NCI-H526 (cell line): ENCODE results near the gene MPPED2.

Experiments used
- DNase-seq, 2 experiments: peaks; one replicate each; lab custom pipeline; 2025; lab: John Stamatoyannopoulos, UW

MPPED2 gene

DNA sequence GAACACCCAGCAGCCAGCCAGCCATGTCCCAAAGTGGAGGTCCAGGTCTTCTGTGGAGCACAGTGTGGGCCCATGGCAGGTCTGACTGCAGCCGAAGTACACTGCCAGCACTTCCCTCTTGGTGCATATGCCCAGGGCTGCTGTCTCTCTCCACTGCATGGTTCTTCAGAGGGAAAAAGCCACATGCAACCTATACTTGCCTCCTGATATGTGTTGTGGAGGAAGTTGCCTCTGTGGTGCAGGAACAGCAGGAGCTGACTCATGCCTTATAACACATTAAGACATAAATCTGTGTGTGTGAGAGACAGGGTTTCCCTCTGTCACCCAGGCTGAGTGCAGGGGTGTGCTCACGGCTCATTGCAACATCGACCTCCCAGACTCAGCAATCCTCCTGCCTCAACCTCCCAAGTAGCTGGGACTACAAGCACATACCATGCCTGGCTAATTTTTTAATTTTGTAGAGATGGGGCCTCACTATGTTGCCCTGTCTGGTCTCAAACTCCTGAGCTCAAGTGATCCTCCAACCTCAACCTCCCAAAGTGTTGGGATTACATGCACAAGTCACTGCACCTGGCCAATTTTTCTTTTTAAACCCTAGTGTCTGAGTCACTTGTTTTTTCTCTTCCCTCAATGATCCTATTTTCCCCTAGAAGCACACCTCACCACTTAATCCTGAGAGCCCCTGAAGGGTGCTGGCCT lies 98.8 kb downstream of the MPPED2 start:
- no peak for DNase-seq

- DNase-seq: no peak
These were observed 100.4 kb downstream of the MPPED2 start for GRCh38 chr11:30485756-30486155.

GRCh38 chr11:30485222-30485621 lies 100.9 kb downstream of the MPPED2 start:
- no peak for DNase-seq

- no peak for DNase-seq
These were observed 103.1 kb downstream of the MPPED2 start for GRCh38 chr11:30483056-30483455.

DNA sequence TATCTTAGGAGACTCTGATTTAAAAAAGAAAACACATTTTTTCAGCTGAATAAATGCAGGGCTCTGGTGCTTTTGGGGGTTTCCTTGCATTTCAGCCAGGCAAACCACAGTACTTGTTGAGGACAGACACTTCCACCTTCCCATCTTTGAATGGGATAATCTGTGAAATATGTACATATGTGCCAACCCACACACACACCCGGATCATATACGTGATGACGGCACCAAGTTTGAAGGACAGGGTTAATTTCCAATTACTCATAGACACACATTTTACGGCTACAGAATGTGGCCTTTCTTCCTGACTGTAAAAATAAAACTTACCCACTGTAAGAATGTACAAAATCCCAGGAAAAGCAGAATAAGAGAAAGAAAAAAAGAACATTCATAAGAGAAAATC lies 104.4 kb downstream of the MPPED2 start:
- no peak for DNase-seq

DNA sequence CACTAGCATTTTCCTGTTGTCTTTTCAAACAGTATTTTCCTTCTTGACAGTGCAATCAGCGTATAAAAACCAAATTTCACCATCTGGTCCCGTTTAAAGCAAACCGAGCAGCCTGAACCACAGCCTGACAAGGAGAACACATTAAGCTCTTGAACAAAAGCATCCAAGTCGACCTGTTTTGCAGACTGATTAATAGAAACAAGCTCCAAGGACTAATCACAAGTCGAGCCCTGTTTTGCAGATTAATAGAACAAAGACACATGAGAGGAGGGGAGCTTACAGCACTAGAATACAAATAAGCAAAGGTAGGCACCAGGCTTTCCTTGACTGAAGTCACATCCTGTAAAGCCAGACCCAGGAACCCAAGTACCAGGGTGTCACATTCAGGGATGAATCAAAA lies 104.8 kb downstream of the MPPED2 start:
- no peak for DNase-seq

DNA sequence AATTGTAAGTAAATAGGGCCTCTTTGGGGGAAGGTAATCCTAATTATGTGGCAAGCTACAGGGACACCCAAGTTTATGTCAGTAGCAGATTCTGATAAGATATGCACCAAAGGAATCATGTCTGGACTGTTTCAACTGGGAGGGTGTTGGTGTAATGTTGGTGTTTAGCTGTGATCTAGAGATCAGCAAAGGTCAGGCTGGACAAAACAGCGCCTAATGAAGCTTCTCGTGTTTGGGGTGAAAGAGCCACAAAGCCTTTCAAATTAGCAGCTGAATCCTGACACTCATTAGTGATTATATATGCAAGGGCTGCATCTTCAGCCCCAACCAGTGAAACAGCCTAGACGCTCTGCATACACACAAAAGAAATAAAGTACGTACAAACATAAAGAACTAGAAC lies 106.3 kb downstream of the MPPED2 start:
- DNase-seq: no peak

GRCh38 chr11:30478923-30479322 lies 107.2 kb downstream of the MPPED2 start:
- DNase-seq: no peak

- no peak for DNase-seq
These were observed 109.1 kb downstream of the MPPED2 start for GRCh38 chr11:30477061-30477460.

- no peak for DNase-seq
These were observed 111.8 kb downstream of the MPPED2 start for GRCh38 chr11:30474151-30474954.

- DNase-seq: no peak
These were observed 114.9 kb downstream of the MPPED2 start for GRCh38 chr11:30471244-30471643.

GRCh38 chr11:30468881-30469280 lies 117.3 kb downstream of the MPPED2 start:
- DNase-seq: no peak

DNA sequence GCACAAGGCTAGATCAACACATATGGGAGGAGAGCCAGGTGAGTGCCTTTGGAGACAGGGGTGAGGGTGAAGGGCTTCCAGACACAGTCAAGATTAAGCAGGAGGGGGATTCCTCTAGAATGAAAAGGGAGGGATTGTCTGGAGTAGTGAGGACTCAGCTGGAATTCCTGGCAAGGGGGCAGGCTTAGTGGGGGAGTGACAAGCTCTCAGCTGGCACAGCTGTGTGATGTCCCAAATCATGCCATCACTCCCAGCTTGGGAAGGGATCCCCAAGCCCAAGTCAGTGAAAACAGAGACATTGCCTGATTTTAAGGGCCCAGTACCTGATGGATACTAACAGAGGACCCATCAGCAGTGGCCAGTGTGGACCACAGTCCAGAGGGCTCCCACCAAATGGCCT lies 119.0 kb downstream of the MPPED2 start:
- DNase-seq: no peak

- no peak for DNase-seq
These were observed 120.5 kb downstream of the MPPED2 start for GRCh38 chr11:30465623-30466022.

DNA sequence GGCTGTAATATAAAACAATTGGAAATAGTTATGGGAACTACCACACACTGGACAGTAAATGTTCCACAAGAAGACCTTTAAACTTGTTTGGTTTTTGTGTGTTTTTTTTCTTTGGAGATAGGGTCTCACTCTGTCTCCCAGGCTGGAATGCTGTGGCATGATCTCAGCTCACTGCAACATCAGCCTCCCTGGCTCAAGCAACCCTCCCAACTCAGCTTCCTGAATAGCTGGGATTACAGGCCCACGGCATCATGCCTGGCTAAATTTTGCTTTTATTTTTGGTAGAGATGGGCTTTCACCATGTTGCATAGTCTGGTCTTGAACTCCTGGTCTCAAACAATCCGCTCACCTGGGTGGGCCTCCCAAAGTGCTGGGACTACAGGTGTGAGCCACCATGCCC lies 121.0 kb downstream of the MPPED2 start:
- DNase-seq: no peak

- no peak for DNase-seq
These were observed 122.9 kb downstream of the MPPED2 start for GRCh38 chr11:30463266-30463665.

DNA sequence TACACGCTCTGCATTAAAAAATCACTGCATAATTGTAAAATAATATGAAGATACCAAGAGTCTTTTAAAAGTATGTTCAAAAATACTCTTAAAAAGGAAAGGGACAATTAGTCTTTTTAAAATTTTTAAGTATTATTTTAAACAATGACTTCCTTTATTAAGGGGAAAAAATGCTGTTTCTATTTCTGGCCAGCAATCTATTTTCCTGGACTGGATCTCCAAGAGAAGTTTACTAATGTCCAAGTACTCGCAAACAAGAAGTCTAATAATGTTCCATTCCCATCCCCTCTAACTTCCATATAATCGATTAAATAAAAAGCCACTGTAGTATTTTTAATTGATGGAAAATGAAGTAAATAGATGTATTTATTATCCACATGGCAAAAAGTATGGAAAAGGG lies 123.7 kb downstream of the MPPED2 start:
- DNase-seq: no peak

DNA sequence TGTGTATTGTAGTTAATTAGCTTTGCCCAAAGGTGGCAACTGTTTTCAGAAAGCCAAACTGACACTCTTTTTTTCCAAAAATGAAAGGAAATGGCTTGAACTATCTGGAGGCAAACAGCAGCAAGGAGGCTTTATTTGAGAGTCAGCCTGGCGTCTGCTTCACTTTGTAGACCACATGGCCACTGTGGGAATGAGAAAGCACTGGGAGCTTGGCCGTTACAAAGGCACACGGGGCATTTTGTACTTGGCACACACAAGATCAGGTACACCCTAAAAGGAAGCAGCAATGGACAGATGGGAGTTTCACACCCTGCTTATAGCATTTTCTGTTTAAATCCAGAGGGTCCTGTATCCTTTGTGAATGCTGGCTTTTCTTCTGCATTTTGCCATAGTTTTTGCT lies 126.3 kb downstream of the MPPED2 start:
- no peak for DNase-seq

DNA sequence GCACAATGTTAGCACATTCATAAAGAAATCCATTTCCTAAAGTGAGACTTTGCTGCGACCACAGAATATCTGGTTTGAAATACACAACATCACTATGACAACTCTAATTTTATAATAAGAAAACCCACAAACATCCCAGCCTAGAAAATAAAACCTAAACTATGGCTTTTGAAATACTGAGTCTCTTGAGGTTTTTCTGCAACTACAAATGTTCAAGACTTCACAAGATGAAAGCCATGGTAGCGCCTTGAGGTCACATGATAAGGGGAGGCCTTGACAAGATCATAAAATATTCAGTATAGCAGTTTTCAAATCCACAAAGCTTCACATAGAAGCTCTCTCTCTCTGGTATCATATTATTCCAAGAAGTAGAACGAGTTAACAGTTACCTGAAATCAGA lies 126.8 kb downstream of the MPPED2 start:
- DNase-seq: no peak

GRCh38 chr11:30458541-30458940 lies 127.6 kb downstream of the MPPED2 start:
- no peak for DNase-seq

DNA sequence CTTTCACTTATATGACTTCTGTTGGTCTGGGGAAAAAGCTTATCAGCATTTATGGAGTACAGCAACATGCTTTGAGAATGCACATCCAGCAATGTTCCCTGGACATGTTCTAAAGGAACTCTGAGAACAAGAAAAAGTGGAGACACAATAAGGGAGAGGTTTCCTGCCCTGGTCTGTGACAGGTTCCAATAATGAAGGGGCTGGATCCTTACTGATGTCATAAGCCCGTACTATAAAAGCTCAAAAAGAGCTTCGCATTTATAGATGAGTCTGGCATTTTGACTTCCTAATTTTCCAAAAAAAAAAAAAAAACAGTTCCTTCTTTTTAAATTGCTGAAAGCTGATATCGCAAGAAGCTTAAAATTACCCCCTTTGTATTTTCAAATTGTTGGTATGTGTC lies 129.1 kb downstream of the MPPED2 start:
- no peak for DNase-seq

- no peak for DNase-seq
These were observed 131.1 kb downstream of the MPPED2 start for GRCh38 chr11:30455025-30455424.

DNA sequence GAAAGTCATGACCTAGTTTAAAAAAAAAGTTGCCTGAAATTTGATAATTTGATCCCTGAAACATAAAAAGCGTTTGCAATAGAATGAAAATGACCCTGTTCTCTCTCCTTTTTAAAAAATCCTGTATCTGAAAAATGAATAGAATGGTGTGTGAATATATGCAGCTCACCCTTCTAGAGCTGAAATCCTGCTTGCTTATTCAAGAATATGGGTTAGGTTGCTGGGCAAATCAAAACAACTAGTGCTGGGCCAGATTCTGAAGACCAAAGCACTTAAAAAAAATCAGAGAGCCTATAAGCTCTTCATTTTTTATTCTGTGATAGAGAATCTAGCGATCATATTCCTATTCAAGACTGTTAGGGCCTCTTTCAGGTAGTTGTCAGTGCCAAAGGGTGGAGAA lies 131.6 kb downstream of the MPPED2 start:
- no peak for DNase-seq

GRCh38 chr11:30454111-30454510 lies 132.0 kb downstream of the MPPED2 start:
- DNase-seq: no peak
